Activated B cell treated with CpG ODN at 0.5 μM for 24 hours (primary cell): ENCODE data around the gene SANBR. TPM values are rescaled to one million over a fixed set of nuclear protein-coding genes. Genes with fewer than 3 reads are reported as not detected.

Source experiments
- ATAC-seq: fragments of 200-7000 bp; cut with Tn5 transposase; one replicate; pipeline ENCODE4 v1.10.0; 2021; ENCODE audit warnings: low read depth, mild to moderate bottlenecking, moderate library complexity
- CTCF ChIA-PET: fragments of 350-600 bp; sonication (Branson Sonifier 250); formaldehyde crosslinking; loops from one replicate; lab custom pipeline; 2021; ENCODE audit warnings: antibody characterized with exemption; lab: Charles Lee
- POLR2A ChIA-PET: fragments of 350-600 bp; sonication (Branson Sonifier 250); formaldehyde crosslinking; loops from one replicate; lab custom pipeline; 2021; ENCODE audit warnings: antibody characterized with exemption; lab: Charles Lee
- DNase-seq: peaks from one replicate; pipeline ENCODE4 v3.0.0; 2022
- H3K27ac Mint-ChIP-seq: one replicate; pipeline ENCODE4 v1.8.0; 2020; ENCODE audit warnings: mixed read lengths
- H3K27me3 Mint-ChIP-seq: one replicate; pipeline ENCODE4 v1.8.0; 2021; ENCODE audit warnings: mixed read lengths
- H3K36me3 Mint-ChIP-seq: one replicate; pipeline ENCODE4 v1.8.0; 2021; ENCODE audit warnings: low read depth, mixed read lengths
- H3K4me1 Mint-ChIP-seq: one replicate; pipeline ENCODE4 v1.8.0; 2021; ENCODE audit warnings: mixed read lengths
- H3K4me3 Mint-ChIP-seq: one replicate; pipeline ENCODE4 v1.8.0; 2020; ENCODE audit warnings: mild to moderate bottlenecking, mixed read lengths
- H3K9me3 Mint-ChIP-seq: one replicate; pipeline ENCODE4 v1.8.0; 2020; ENCODE audit warnings: mixed read lengths
- intact Hi-C: fragments of 100-400 bp; cut with micrococcal nuclease; formaldehyde crosslinking; loops from one replicate; pipeline ENCODE4 v1.15.1; 2024
- total RNA-seq: library from RNA; stranded (reverse); gene quantifications from 2 replicates; pipeline ENCODE4 v1.2.3, GENCODE V29; 2022
- TF ChIP-seq, protein P1 (sequence below): fragments of 200-600 bp; IDR thresholded peaks from one replicate; pipeline ENCODE4 v1.8.0; 2022; ENCODE audit warnings: antibody characterized with exemption, mild to moderate bottlenecking

The SANBR gene
- 2.0 and 2.2 TPM in 2 replicates for total RNA-seq

DNA sequence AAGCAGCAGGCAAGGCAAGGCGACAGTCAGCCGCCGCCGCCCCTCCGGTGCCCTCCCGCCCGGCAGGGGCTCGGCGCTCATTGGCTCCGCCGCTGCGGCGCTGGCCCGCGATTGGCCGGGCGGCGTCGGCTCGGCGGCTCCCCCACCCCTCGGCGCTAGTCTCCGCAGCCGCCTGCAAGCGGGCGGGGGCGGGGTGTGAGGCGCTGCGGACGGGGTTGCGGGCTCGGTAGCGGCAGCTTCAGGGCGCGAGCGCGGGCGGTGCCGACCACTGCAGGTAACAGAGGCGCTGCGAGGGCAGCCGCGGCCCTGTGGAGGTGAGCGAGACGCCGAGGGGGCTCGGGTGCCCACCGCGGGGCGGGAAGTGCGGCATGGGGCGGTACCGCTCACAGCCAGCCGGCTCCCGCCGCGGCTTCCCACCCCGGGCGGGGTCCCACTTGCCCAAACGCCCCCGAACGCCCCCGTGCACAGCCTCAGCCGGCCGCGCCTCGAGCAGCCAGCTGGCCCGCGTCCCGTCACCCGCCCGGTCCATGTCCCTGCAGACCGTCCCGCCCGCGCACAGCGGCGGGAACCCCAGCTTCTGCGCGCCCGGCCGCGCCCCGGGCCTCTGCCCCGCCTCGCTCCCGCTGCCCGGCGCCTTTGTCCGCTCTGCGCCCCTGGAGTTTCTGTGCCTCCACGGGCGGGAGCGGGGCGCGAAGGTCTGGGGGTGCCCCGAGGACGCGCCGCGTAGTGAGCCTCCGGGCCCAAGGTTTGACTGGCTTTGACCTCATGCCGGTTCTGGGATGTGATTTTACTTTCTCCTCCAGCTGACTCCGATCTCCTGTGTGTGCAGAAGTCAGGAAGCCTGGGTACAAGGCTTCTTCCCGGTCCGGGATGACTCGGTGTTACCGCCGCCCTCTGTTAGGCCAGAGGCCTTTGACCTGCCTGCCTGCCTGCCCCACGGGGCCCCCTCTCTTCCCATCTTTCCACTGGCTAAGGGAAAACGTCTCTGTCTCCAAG lies at the start of gene SANBR:
Gene SANBR, plus strand, starts transcription at position 158 of the 996 bp plus-strand sequence. CDS start 4,480 bp downstream, outside the sequence.
- ATAC-seq, result peak; percentile 98
- intact Hi-C loops, result loop anchor here (1.0 to 5.0 kb wide), 5 partner anchors 49 to 1641 kb away; partner anchors contain the start of genes EHBP1, PAPOLG, PEX13 and XPO1
- peak; percentile 85 for DNase-seq
- CTCF ChIA-PET, result no interaction called here
- Mint-ChIP-seq H3K4me3 (peak within 1 kb of the TSS; percentile 96), H3K27me3 (no peaks in the 10 kb centered on the region), H3K36me3 (peaks cover 4% of the 10 kb centered on the region), H3K27ac (peak within 1 kb of the TSS; percentile 82), H3K9me3 (no peaks in the 10 kb centered on the region), H3K4me1 (peaks cover 11% of the 10 kb centered on the region)
- TF ChIP-seq, protein P1, sequence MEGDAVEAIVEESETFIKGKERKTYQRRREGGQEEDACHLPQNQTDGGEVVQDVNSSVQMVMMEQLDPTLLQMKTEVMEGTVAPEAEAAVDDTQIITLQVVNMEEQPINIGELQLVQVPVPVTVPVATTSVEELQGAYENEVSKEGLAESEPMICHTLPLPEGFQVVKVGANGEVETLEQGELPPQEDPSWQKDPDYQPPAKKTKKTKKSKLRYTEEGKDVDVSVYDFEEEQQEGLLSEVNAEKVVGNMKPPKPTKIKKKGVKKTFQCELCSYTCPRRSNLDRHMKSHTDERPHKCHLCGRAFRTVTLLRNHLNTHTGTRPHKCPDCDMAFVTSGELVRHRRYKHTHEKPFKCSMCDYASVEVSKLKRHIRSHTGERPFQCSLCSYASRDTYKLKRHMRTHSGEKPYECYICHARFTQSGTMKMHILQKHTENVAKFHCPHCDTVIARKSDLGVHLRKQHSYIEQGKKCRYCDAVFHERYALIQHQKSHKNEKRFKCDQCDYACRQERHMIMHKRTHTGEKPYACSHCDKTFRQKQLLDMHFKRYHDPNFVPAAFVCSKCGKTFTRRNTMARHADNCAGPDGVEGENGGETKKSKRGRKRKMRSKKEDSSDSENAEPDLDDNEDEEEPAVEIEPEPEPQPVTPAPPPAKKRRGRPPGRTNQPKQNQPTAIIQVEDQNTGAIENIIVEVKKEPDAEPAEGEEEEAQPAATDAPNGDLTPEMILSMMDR, result no peak
- POLR2A ChIA-PET, result interaction anchor here (0.6 to 2.8 kb wide), 5 partner anchors 49 to 472 kb away, joined by 3 to 15 read pairs (median 3); partner anchors contain the start of genes PEX13 and XPO1

DNA sequence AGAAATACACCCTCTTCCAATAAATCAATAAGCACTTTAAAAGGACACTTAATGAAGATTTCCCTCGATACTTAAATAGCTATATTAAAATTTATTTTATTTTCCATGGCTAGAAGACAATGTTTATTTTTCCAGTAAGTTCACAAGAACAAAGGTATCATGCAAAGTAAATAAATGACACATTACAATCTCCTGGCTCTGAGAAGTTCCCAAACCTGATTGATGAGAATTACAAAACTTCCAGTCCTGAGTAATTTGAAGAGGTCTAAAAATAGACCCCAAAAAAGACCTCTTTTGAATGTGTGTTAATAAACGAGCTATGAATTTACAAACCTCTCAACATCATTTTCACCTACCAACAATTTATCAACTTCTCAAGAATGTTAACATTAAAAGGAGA lies 49.7 kb upstream of the SANBR start:
- ATAC-seq (no peak), DNase-seq (no peak)
- no peak overlapping the region for H3K27ac Mint-ChIP-seq
- intact Hi-C loops, result loop anchor here (5.0 kb wide), 2 partner anchors 456 to 871 kb away; partner anchors contain the start of genes CCT4 and USP34
- POLR2A ChIA-PET, result interaction anchor here (1.7 kb wide), 1 partner anchor 161 kb away, joined by 12 read pairs; no protein-coding TSS in a partner anchor
- CTCF ChIA-PET, result no interaction called here
- peaks cover 32% of the 10 kb centered on the region for H3K4me1 Mint-ChIP-seq
- H3K9me3 Mint-ChIP-seq, result no peaks in the 10 kb centered on the region
- TF ChIP-seq, protein P1, result no peak
- peak overlapping the region; percentile 99 for H3K4me3 Mint-ChIP-seq
- no peaks in the 10 kb centered on the region for H3K27me3 Mint-ChIP-seq
- peaks cover 13% of the 10 kb centered on the region for H3K36me3 Mint-ChIP-seq

DNA sequence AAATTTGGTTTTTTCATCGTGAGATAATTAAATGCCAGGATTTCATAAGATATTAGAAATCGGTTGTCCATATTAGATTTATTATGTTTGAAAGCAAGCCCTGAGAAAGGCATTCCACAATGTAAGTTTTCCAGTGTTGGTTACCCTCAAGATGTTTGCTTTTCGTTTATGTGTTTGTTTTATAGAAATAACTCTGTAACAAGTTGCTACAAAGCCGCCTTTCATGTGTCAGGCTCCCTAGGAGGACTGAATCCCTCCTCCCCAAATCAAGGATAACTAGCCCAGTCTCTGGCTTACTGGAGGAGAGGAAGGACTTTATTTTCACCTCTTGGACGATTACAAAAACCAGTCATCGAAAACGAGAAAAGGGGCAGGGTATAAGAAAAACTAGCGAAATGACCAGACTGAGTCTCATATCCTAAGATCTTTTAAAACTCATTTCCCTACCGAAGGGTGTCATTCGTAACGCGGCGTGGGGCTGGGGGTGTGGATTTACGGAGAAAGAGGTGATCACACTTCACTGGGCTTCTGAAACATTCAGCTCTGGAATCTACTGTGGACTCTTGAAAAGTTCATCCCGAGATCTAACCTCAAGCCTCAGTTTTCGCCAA lies 49.2 kb upstream of the SANBR start:
- ChIA-PET POLR2A (interaction anchor here (1.0 to 1.7 kb wide), 7 partner anchors 50 to 522 kb away, joined by 3 to 12 read pairs (median 5); partner anchors contain the start of genes PAPOLG, SANBR and XPO1), CTCF (interaction anchor here (1.7 kb wide), 1 partner anchor 18 kb away, joined by 5 read pairs; no protein-coding TSS in a partner anchor)
- Mint-ChIP-seq H3K27ac (peak overlapping the region; percentile 98), H3K9me3 (no peaks in the 10 kb centered on the region), H3K4me1 (peaks cover 33% of the 10 kb centered on the region), H3K4me3 (peak overlapping the region; percentile 99), H3K27me3 (no peaks in the 10 kb centered on the region), H3K36me3 (peaks cover 16% of the 10 kb centered on the region)
- TF ChIP-seq, protein P1, result no peak
- intact Hi-C loops, result loop anchor here (1.0 to 5.0 kb wide), 6 partner anchors 49 to 871 kb away; partner anchors contain the start of genes CCT4, SANBR and USP34
- ATAC-seq, result peak; percentile 2
- no peak for DNase-seq

DNA sequence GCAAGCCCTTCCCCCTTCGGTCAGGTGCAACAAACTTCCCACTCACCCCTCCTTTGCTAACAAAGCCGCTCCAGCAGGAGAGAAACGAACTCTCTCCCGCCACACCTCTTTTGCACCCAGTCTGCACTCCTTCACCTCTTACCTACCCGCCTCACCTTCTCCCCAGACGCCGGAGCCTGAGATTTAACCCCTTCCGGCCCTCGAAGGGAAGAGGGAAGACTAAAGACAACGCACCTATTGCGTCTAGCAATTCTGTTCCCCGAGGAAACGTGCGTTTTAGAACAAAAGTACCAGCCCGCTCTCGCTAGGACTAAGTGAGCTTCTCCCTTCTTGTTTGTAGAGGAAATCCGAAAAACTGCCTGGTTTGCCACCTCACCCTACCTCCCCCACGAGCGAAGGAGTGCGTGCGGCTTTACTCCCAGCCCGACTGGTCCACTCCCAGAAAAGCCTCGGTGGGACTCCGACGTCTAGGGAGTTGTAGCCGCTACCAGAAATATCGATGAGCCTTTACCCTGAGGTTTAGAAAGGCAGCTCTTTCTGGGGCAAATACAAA lies 48.6 kb upstream of the SANBR start:
- Mint-ChIP-seq H3K4me3 (peak overlapping the region; percentile 99), H3K4me1 (peaks cover 33% of the 10 kb centered on the region), H3K27ac (peak overlapping the region; percentile 98), H3K9me3 (no peaks in the 10 kb centered on the region), H3K27me3 (no peaks in the 10 kb centered on the region), H3K36me3 (peaks cover 22% of the 10 kb centered on the region)
- peak; percentile 62 for DNase-seq
- TF ChIP-seq, protein P1, result no peak
- intact Hi-C loops, result loop anchor here (1.0 to 5.0 kb wide), 6 partner anchors 48 to 870 kb away; partner anchors contain the start of genes CCT4, SANBR and USP34
- CTCF ChIA-PET, result interaction anchor here (1.7 kb wide), 1 partner anchor 18 kb away, joined by 5 read pairs; no protein-coding TSS in a partner anchor
- peak; percentile 70 for ATAC-seq
- POLR2A ChIA-PET, result interaction anchor here (0.5 to 1.7 kb wide), 12 partner anchors 15 to 1022 kb away, joined by 3 to 12 read pairs (median 5); partner anchors contain the start of genes PAPOLG, SANBR and XPO1
